ENCODE data around the gene CLCA1.

The CLCA1 gene

DNA sequence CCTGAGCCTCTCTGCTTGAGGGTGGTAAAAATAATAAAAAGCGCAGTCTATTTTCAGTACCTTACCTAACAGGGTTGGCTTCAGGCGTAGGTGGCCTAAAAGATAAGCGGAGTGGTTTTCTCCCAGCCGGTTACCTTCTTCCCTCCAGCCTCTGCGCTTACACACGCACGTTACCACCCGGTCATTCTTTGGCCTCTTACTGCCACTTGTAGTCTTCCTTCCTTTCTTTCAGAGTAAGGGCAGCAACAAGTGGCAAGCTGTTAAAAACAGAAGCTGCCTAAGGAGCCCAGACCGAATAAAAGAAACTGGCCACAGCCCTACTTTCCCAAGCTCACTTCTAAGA is 35.4 kb downstream of the CLCA1 start:
- no peak for DNase-seq

DNA sequence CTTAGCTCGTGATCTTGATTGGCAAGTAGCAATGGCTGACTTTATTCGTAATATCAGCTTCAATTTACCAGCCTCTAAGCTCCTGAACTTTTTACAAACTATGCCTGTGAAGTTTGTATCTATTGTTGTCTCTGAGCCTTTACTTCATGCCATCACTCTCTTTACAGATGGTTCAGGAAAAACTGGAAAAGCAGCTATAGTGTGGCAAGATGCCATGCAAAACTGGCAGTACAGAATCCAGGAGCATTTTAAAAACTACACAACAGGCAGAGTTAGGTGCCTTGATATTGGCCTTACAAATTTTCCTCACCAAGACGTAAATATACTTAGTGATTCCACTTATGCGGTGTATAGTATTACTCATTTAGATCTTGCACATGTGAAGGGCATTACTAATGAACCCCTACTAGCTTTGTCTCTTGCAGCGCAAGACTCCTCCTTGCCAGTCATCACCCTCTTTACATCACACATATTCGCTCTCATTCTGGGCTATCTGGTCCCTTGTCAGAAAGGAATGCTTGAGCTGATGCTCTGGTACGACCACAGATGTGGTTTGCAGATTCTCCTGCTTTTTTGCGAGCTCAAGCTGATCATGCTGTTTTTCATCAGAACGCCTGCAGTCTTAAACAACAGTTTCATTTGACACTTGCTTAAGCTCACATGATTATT is 36.3 kb downstream of the CLCA1 start:
- DNase-seq, result no peak

DNA sequence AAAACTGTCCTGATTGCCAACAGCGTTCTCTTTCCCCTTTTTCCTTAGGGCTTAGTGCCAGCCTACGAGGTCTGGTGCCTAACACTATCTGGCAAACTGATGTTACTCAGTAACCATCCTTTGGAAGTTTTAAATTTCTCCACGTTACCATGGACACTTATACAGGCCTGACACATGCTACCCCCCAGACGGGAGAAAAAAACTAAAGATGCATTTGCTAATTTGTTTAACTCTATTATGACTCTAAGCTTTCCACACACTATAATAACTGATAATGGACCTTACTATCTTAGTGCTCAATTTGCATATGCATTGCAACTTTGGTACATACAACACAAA is 36.8 kb downstream of the CLCA1 start:
- no peak for DNase-seq

DNA sequence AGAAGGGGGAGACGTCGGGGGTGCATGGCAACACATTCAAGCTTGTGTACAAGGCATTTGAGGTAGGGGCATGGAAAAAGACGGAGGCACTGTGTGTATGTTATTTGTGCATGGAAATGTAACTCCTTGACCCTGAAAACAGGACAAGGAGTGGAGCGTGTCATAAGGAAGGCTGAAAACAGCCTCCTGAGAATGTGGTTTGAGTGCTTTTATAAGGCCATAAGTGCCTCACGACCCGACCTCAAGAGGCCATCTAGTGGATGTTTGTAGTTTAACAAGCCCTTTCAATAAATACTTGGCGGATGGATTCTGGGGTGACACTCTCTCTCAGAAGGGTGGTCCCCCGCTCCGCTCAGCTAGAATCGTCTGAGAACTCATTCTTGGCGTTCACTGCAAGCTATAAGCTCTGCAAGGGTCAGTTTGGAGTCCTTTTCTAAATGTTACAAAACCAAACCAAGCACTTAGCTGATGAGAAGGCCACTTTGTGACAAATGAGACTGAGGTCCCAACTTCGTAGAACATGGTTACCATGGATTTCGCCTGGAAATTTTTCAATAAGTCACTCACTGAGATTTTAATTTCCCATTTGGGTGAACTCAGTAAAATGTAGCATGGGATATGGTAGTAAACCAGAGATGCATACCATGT is 39.3 kb downstream of the CLCA1 start:
- DNase-seq, result no peak

DNA sequence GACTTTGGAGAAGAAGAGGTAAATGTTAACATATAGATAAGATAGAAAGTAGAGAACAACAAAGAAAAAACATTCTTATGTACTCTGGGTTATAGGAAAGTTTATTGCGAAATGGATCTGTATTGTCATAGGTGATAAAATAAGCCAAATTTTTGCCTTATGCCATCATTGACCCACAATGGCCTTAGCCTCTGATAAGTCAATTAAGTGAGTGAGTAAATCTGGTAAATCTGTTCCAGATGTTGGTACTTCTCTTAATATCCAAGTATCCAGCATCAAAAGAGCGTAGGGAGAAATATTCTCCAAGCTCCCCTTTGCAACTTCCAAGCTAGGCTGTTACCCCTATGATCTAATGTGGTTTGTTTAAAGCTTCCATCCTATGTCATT is 39.8 kb downstream of the CLCA1 start:
- no peak for DNase-seq

DNA sequence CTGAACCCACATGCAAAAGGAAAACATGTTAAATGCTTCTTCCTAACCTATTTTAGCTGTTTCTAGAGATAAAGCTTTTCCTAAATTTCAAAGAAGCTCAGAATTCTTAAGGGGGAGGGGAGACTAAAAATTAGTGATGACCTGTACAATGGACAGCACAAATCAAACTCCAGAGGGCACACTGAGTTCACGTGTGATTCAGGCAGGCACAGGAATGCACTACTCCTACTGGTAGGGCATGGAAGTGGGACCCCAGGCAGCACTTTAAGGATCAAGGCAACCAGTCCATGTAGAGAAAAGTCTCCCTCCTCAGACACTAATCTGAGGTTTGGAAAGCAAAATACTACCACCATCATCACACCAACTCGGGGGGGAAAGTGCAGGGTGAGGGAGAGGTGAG is 46.9 kb downstream of the CLCA1 start:
- peak; percentile 10 for DNase-seq

DNA sequence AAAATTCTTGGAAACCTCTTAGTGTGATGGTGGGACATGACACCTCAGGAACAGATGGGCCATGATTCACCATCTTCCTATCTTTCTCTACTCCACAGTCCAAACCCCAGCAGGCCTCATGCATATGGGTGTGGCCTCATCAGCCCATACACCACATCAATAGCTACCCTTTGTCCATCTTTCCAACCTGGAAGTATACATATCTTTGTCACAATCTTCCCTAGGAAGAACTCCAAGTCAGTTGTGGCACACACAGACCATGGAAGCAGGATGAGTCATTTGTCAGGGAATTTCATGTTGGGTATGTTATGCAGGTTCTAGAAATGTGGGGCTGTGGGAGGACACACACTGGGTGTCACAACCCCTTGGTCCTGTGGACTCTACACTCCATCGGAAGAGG is 47.6 kb downstream of the CLCA1 start:
- DNase-seq, result no peak

DNA sequence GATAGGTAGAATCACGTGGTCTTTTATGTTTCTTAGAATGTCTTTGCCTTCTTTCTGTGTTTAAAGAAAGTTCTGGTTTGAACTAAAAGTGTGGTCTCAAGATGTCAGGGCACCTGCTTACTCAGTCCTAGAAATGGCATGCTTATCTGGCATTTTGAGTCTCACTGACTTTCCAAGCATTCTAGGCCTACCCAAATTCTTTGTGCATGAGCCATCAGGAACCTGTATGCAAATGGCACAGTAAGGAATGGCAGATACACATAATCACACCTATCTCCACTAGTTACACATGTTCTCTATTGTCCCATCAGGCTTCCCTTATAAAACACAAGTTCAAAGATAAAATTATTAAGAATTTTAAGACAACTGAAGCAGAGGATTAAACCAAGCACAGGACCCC is 48.6 kb downstream of the CLCA1 start:
- no peak for DNase-seq

DNA sequence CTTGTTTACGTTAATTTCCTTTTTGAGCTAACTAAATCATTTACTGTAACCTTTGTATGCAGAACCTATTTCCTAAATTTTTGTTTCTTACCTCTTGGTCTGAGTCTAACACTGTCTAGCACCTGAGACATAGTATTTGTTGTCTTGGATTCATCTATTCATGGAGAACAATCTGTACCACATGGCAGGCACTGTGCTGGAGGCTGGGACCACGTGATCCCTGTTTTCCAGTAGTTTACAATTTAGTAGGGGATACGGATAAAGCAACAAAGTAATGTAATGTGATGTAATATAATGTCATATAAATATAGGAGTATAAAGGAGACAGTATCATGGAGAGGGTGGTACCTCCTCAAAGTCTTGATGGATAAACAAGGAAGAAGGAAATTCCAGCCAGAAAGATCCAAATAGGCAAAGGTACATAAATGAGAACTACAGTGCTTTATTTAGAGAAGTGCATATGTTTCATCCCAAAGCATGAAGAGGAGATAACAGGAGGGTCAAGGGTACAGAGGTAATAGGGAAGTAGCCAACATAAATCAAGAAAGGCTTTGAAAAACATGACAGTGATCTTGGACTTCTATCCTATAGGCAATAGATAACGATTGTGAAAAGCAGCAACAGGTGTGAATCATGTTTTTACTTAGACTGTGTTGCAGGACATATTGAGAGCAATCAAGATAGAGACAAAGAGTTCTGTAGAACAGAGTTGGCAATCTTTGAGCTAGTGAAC is 52.2 kb downstream of the CLCA1 start:
- no peak for DNase-seq

DNA sequence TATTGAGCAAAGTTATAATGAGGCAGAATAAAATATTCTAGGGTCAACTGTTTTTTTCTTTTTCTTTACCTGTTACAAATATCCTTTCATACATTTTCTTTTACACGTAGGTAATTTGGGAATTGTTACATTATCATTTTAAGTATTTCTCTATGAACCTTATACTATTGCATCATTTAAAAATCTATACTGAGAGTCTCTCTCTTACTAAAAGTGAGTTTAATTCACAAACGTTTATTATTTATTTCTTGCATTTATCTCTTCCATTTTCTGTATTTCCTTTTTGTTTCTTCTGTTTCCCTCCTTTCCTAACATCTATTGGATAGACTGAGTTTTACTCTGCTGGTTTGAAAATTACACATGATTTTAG is 52.8 kb downstream of the CLCA1 start:
- no peak for DNase-seq

DNA sequence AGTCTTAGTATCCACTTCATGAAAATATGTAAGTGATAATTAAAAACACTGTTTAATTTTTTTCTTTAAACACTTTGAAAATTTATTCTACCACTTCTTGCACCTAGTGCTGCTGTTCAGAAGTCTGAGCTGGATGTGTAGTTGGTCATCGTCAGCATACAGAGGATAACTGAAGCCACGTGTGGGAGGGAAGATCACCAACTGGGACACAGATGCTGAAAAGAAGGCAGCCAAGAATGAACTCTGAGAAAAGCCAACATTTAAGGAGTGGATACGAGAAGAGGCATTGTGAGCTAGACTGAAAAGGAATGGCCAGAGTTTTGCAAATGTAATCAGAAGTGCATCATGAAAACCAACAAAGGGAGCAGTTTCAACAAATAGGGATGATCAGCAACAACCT is 53.5 kb downstream of the CLCA1 start:
- DNase-seq, result no peak

DNA sequence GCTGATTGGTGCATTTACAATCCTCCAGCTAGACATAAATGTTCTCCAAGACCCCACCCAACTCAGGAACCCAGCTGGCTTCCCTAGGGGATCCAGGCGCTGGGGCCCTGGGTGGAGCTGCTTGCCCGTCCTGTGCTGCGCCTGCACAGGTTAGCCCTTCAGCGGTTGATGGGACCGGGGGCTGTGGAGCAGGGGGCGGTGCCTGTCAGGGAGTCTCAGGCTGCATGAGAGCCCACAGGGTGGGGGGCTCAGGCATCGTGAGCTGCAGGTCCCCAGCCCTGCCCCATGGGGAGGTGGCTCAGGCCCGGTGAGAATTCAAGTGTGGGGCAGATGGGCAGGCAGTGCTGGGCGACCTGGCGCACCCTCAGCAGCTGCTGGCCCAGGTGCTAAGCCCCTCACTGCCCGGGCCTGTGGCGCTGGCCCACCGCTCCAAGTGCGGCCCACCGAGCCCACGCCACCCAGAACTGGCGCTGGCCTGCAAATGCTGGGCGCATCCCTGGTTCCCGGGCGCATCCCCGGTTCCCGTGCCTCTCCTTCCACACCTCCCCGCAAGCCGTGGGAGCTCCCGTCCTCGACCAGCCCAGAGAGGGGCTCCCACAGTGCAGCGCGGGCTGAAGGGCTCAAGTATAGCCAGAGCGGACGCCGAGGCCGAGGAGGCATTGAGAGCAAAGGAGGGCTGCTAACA is 55.1 kb downstream of the CLCA1 start:
- no peak for DNase-seq

DNA sequence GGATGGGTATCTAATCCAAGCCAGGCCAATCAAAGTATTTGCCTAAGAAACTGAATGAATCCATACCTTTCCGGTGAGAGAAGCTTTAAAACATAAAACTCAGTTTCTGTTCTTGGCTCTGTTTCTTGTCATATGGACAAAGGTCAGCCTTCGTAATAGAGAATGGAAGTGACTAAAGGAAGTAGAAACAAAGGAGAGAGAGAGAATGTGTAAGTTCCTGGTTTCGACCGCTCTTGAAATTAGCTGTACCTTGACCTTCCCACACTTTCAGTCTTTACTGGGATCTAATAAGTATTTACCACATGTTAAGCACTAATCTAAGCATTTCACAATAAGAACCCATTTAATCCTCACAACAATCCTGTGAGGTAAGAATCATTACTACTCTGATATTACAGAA is 58.6 kb downstream of the CLCA1 start:
- DNase-seq, result no peak

DNA sequence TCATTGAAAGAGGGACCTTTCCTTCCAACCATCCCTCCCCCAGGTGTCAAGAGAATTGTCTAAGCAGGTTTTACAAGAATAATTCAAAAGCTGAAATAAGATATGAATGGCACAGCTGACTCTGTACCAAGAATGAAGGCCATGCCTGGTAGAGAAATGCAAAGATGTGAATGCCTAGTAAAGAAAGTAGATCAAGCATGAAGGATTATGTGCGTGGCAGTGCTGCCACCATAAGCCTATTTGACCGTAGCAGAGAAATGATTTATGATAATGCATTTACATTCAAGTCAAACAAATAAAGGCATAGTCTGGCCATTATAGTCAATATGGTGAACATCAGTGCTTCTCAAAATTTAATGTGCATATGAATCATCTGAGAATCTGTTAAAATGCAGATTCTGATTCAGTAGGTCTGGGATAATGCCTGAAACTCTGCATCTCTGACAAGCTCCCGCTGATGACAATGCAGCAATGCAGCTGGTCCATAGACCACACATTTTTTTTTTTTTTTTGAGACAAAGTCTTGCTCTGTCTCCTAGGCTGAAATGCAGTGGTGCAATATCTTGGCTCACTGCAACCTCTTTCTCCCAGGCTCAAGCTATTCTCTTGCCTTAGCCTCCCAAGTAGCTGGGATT is 61.6 kb downstream of the CLCA1 start:
- DNase-seq, result no peak

DNA sequence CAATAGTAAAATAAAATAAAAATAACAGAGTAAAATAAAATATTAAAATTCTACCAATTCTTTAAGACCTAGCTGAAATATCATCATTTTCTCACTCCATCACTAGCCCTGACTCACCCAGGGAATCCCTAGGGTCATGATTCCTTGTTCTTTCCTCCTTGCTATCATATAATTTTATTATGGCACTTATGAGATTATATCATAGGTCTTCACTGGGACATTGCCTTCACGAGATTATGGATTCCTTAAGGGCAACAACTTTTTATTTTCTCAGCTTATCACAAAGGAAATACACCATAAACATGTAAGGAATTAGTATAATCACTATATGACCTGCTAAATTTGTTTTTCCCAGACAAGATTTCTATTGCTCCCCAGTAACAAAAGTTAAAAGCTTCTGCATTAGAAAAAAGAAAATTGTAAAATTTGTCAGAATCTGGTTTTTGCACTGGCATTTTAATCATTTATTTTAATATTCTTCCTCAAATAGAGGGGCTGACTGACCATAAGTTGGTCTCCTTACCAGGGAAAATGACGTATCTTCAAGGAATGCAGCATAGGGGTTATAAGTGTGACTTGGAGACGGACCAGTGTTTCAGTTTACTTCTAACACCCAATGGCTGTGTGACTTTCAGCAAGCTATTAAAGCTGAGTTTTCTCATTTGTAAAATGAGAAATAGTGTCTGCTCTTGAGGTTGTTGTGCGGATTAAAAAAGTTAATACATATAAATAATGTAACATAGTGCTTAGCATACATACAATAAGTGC is 69.4 kb downstream of the CLCA1 start:
- no peak for DNase-seq

DNA sequence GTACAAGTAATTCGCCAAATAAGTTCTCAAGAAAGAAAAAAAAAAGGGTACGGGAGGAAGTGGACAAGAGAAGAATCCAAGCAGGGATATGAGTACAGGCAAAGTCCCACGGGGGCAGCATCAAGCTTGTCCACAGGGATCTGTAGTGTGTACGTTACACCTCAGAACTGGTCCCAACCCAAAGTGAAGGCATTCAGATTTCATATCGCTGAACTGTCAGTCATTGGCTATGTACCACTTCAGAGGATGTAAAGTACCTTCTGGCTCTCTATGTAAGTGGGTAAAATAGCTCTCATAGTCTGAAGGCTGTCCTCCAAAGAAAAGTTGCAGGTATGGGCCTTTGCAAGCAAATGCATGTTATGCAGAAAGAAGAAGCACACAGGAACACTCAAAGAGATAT is 70.0 kb downstream of the CLCA1 start:
- DNase-seq, result no peak

DNA sequence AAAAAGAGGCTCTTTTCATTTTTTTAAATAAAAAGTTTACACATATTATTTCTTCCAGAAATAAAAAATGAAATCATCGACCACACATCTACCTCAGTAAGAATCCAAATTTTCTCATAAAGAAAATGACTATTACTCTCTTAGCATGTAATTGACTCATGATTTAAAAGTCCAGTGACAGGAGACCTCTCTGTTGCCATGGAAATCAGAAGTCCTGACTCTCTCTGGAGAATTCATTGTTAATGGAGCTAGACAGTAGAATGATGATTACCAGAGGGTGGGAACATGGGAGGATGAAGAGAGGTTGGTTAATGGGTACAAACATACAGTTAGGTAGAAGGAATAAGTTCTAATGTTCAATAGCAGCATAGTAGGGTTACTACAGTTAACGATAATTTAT is 73.1 kb downstream of the CLCA1 start:
- no peak for DNase-seq

DNA sequence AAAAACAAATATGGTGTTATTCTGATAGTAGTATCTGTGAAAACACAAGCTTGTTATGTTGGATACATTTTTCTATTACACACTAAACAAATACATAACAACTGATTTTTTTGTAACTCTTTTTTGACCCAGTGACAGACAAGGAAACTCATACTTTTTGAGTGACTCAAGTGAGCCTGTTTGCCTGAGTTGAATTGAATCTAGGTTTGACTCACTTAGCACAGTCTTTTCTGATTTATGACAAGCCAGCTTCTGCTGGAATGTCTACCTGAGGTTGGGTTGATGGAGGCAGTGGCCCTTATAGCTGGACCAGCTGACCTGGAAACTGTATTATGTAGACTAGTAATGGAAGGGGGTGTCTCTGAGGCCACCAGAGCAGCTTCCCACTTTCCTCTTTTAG is 73.9 kb downstream of the CLCA1 start:
- no peak for DNase-seq

DNA sequence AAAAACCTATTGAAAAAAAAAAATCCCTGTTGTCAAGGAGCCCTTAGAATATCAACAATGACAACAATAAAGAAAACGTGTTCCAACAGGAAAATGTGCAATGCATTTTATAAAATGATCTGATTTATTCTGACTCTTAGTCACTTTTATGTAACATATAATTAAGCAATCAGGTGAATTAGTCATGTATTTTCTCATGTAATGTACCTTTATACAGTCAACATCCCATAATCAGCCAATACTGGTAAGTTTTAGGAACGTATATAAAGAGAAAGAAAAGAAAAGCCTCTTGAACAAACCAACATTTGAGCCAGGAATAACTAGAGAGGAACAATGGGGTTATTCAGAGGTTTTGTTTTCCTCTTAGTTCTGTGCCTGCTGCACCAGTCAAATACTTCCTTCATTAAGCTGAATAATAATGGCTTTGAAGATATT is 78.1 kb downstream of the CLCA1 start, which contains the start of gene CLCA4:
TSS of gene CLCA4 (plus strand) at position 292 of the 435 bp plus-strand sequence. CDS start at position 334, 42 bp downstream.
- peak; percentile 89 for DNase-seq

DNA sequence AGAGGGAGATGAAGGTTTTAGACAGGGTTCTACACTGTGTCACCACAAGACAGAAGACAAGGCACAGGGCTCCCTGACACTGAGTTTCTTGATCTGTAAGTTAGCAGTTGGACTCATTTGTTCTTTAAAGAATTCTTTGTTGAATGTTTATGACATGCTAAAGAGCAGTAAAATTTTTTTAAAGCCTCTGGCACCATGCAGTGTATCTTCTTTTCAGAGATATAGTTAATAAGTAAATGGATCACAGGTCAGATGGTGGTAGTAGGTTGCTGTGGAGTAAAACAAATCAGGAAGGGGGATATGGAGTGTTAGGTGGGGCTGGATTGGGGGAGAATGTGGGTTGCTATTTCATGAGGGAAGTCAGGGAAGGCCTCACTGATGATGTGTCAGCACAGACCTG is 80.1 kb downstream of the CLCA1 start:
- no peak for DNase-seq
